ENCODE results near the gene HOXB13.

DNA sequence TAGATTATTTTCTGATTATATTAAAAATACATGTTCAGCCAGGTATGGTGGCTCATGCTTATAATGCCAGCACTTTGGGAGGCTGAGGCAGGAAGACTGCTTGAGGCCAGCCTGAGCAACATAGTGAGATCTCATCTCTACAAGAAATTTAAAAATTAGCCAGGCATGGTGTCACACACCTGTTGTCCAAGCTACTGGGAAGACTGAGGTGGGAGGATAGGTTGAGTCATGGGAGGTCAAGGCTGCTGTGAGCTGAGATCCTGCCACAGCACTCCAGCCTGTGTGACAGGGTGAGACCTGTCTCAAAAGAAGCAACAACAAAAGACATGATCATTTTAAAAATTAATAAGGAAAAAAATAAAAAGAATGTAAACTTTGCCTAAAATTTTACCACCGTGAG is 46.9 kb downstream of the HOXB13 start:
- TF ChIP-seq, protein P1, sequence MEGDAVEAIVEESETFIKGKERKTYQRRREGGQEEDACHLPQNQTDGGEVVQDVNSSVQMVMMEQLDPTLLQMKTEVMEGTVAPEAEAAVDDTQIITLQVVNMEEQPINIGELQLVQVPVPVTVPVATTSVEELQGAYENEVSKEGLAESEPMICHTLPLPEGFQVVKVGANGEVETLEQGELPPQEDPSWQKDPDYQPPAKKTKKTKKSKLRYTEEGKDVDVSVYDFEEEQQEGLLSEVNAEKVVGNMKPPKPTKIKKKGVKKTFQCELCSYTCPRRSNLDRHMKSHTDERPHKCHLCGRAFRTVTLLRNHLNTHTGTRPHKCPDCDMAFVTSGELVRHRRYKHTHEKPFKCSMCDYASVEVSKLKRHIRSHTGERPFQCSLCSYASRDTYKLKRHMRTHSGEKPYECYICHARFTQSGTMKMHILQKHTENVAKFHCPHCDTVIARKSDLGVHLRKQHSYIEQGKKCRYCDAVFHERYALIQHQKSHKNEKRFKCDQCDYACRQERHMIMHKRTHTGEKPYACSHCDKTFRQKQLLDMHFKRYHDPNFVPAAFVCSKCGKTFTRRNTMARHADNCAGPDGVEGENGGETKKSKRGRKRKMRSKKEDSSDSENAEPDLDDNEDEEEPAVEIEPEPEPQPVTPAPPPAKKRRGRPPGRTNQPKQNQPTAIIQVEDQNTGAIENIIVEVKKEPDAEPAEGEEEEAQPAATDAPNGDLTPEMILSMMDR (IDR thresholded peaks at IDR 0.05) = no peak
- TF ChIP-seq POLR2A (IDR thresholded peaks at IDR 0.05) (no peak), POLR2AphosphoS5 (IDR thresholded peaks at IDR 0.05) (no peak)

Data from prostate gland (tissue), 2 donors.